HepG2 (cell line): ENCODE data around the gene GMFB. TPM values are rescaled to one million over a fixed set of nuclear protein-coding genes. Genes with fewer than 3 reads are reported as not detected.

ENCODE experiments used
- FOXA1 ChIP-seq, 2 experiments: fragments of 450-650 bp in 1 of 2; sonication (generic) in 1 of 2; formaldehyde crosslinking in 1 of 2; IDR thresholded peaks; 2 replicates each; pipeline versions ENCODE4 v1.4.0 to v1.6.1; 2016 to 2020; ENCODE audit warnings: missing genetic modification reagents in 1 of 2
- FOXA3 ChIP-seq: IDR thresholded peaks from 2 replicates; pipeline ENCODE4 v1.6.1; 2016; ENCODE audit warnings: missing genetic modification reagents, missing compliant biosample characterization
- GMEB1 ChIP-seq: sonication (generic); formaldehyde crosslinking; IDR thresholded peaks from 2 replicates; pipeline ENCODE4 v1.5.1; 2020; ENCODE audit warnings: missing genetic modification reagents, mild to moderate bottlenecking, borderline replicate concordance
- HBP1 ChIP-seq: IDR thresholded peaks from 2 replicates; pipeline ENCODE4 v1.6.1; 2016; ENCODE audit warnings: low read depth, control low read depth
- HDAC2 ChIP-seq: sonication (generic); formaldehyde crosslinking; IDR thresholded peaks from 2 replicates; pipeline ENCODE4 v1.4.0; 2020; ENCODE audit warnings: missing genetic modification reagents
- IRF2 ChIP-seq: IDR thresholded peaks from 2 replicates; pipeline ENCODE4 v1.6.1; 2018; ENCODE audit warnings: missing genetic modification reagents, missing compliant biosample characterization
- PAXIP1 ChIP-seq: sonication (generic); formaldehyde crosslinking; conservative IDR thresholded peaks from 2 replicates; pipeline ENCODE4 v1.4.0; 2020; ENCODE audit warnings: mild to moderate bottlenecking, missing genetic modification reagents, moderate library complexity
- SOX5 ChIP-seq: IDR thresholded peaks from 2 replicates; pipeline ENCODE4 v1.6.1; 2016; ENCODE audit warnings: borderline replicate concordance
- ZBTB49 ChIP-seq: sonication (generic); formaldehyde crosslinking; IDR thresholded peaks from 2 replicates; pipeline ENCODE4 v1.4.0; 2020; ENCODE audit warnings: missing genetic modification reagents, borderline replicate concordance
- ZFYVE20 ChIP-seq: sonication (generic); formaldehyde crosslinking; IDR thresholded peaks from 2 replicates; pipeline ENCODE4 v1.8.0; 2023; ENCODE audit warnings: low read depth, mild to moderate bottlenecking, moderate library complexity, missing genetic modification reagents, borderline replicate concordance
- ZNF567 ChIP-seq: sonication (generic); formaldehyde crosslinking; IDR thresholded peaks from 2 replicates; pipeline ENCODE4 v1.8.1; 2023; ENCODE audit warnings: mild to moderate bottlenecking, missing genetic modification reagents, borderline replicate concordance
- ZNF660 ChIP-seq: sonication (generic); formaldehyde crosslinking; IDR thresholded peaks from 2 replicates; pipeline ENCODE4 v1.5.1; 2020; ENCODE audit warnings: mild to moderate bottlenecking, low read depth, missing genetic modification reagents, borderline replicate concordance
- polyA plus RNA-seq, 8 experiments: library from polyadenylated mRNA; depleted of rRNA in 3 of 8; stranded (reverse) in 7 of 8; unstranded in 1 of 8; fragments of >200 nt; fragmentation: Illumina TruSeq in 4 of 8; extraction: Trizol in 4 of 8; gene quantifications; 2 replicates each; pipeline versions ENCODE4 v1.2.1 to v1.2.3, GENCODE V29; 2011 to 2016; ENCODE audit warnings: low read depth in 4 of 8, missing spikeins in 1 of 8, mixed read lengths in 1 of 8; ENCODE audit not compliant: insufficient read depth in 1 of 8
- total RNA-seq, 5 experiments: library from RNA; depleted of rRNA; stranded (reverse); fragments of >200 nt; fragmentation: Illumina TruSeq; extraction: Trizol; gene quantifications; 2 replicates each; pipeline ENCODE4 v1.2.3, GENCODE V29; 2016; ENCODE audit warnings: low read depth in 1 of 5

GMFB gene
- total and polyA plus RNA-seq, 2 of the 13 experiments (the other 11 are each of a cell fraction or from before 2014, with no cell fraction given) = 17.3 to 68.2 TPM

GRCh38 chr14:54509546-54510501 is 21.0 kb upstream of the GMFB start, which contains the start of gene CGRRF1 (continued):
- TF ChIP-seq HDAC2 (CRISPR knock-in tag) = peak; percentile 84
- peak; percentile 87; the same call in 1 of the 2 replicates for TF ChIP-seq HBP1
- TF ChIP-seq FOXA3 (CRISPR knock-in tag) = peak; percentile 65
- TF ChIP-seq SOX5 (CRISPR knock-in tag) = peak; percentile 56; the same call in 1 of the 2 replicates
- no peak for TF ChIP-seq ZNF660 (CRISPR knock-in tag)
- TF ChIP-seq IRF2 (CRISPR knock-in tag) = peak; percentile 92
- TF ChIP-seq ZFYVE20 (CRISPR knock-in tag) = no peak
- TF ChIP-seq GMEB1 (CRISPR knock-in tag) = peak; percentile 80
- TF ChIP-seq ZNF567 = peak; percentile 74; the same call in 1 of the 2 replicates
- TF ChIP-seq PAXIP1 = peak; percentile 66
- TF ChIP-seq ZBTB49 (CRISPR knock-in tag) = no peak
- TF ChIP-seq FOXA1 (IDR thresholded peaks at IDR 0.05) = no peak
- TF ChIP-seq FOXA1 (CRISPR knock-in tag; IDR thresholded peaks at IDR 0.05) = no peak
